GM21526 (cell line): ENCODE measurements around the gene SCN1A.
"Not testable (repeated sequence)": the region's sequence is repeated elsewhere in the genome, so short reads cannot be mapped to it uniquely, and the experiment has no call there.

ENCODE experiments used
- ATAC-seq: cut with Tn5 transposase; IDR thresholded peaks from one replicate; pipeline ENCODE4 v1.9.1; 2021; ENCODE audit warnings: moderate library complexity; ENCODE audit not compliant: unreplicated experiment, low FRiP score

The SCN1A gene

GRCh38 chr2:166011660-166012059 lies 116.2 kb downstream of the SCN1A start:
- no peak for ATAC-seq

- no peak for ATAC-seq
These were observed 127.4 kb downstream of the SCN1A start for GRCh38 chr2:166000401-166000800.

- no peak for ATAC-seq
These were observed 137.0 kb downstream of the SCN1A start for GRCh38 chr2:165990846-165991245.

GRCh38 chr2:165989851-165990250 lies 138.0 kb downstream of the SCN1A start:
- no peak for ATAC-seq

- ATAC-seq: no peak
These were observed 142.7 kb downstream of the SCN1A start for GRCh38 chr2:165985120-165985519.

- ATAC-seq: not testable (repeated sequence)
These were observed 155.7 kb downstream of the SCN1A start for GRCh38 chr2:165972161-165972560.

GRCh38 chr2:165970663-165971062 lies 157.2 kb downstream of the SCN1A start:
- no peak for ATAC-seq

- ATAC-seq: no peak
These were observed 158.6 kb downstream of the SCN1A start for GRCh38 chr2:165969227-165969626.

- no peak for ATAC-seq
These were observed 160.1 kb downstream of the SCN1A start for GRCh38 chr2:165967746-165968145.

- no peak for ATAC-seq
These were observed 166.0 kb downstream of the SCN1A start for GRCh38 chr2:165961818-165962217.

- no peak for ATAC-seq
These were observed 168.4 kb downstream of the SCN1A start for GRCh38 chr2:165959371-165959770.

- no peak for ATAC-seq
These were observed 169.4 kb downstream of the SCN1A start for GRCh38 chr2:165958313-165958960.

GRCh38 chr2:165957030-165957675 lies 170.7 kb downstream of the SCN1A start:
- no peak for ATAC-seq

- ATAC-seq: peak; percentile 94
These were observed 173.9 kb downstream of the SCN1A start, which contains the start of gene TTC21B for GRCh38 chr2:165953655-165954606. TSS of gene TTC21B (minus strand) at chr2:165953776. CDS start at chr2:165953705, 71 bp downstream.

- ATAC-seq: peak; percentile 33
These were observed 174.5 kb downstream of the SCN1A start for GRCh38 chr2:165953306-165953654.

GRCh38 chr2:165952741-165953211 lies 175.0 kb downstream of the SCN1A start:
- ATAC-seq: no peak

GRCh38 chr2:165952085-165952484 lies 175.7 kb downstream of the SCN1A start:
- no peak for ATAC-seq

GRCh38 chr2:165950438-165950837 lies 177.4 kb downstream of the SCN1A start:
- ATAC-seq: no peak

- ATAC-seq: no peak
These were observed 186.0 kb downstream of the SCN1A start for GRCh38 chr2:165941827-165942226.

GRCh38 chr2:165938237-165938636 lies 189.6 kb downstream of the SCN1A start:
- no peak for ATAC-seq
